CD14-positive monocyte (primary cell): ENCODE measurements around the gene UBXN6. TPM values are rescaled to one million over a fixed set of nuclear protein-coding genes. Genes with fewer than 3 reads are reported as not detected.
A peak's percentile ranks its signal among the peaks of the same experiment; 100 is the strongest.

ENCODE experiments used
- DNase-seq, 3 donors: peaks; one replicate each; pipeline ENCODE4 v3.0.0-alpha.2; 2011 to 2022
- H2AFZ ChIP-seq: 2 replicates; pipeline ENCODE4 v1.6.0; 2012; ENCODE audit warnings: mild to moderate bottlenecking, low read depth, low read length, inconsistent platforms; ENCODE audit not compliant: insufficient read depth, poor library complexity, severe bottlenecking
- H3K27ac ChIP-seq, 2 donors: 1 replicate in 1 of 2; 2 replicates in 1 of 2; pipeline ENCODE4 v1.5.1; 2012 to 2013; ENCODE audit warnings: low read length in 2 of 2, control low read depth in 1 of 2, inconsistent platforms in 1 of 2, low read depth in 1 of 2, mild to moderate bottlenecking in 1 of 2
- H3K27me3 ChIP-seq, 2 donors: one replicate each; pipeline versions ENCODE4 v1.6.0 to v1.6.1; 2011 to 2013; ENCODE audit warnings: low read length in 2 of 2; ENCODE audit not compliant: control insufficient read depth in 2 of 2, insufficient read depth in 2 of 2
- H3K36me3 ChIP-seq, 2 donors: replicated peaks in 1 of 2; 1 replicate in 1 of 2; 2 replicates in 1 of 2; pipeline versions ENCODE4 v1.5.1 to v1.6.1; 2012 to 2013; ENCODE audit warnings: low read length in 2 of 2, control low read depth in 1 of 2, inconsistent platforms in 1 of 2, mild to moderate bottlenecking in 1 of 2; ENCODE audit not compliant: insufficient read depth in 2 of 2, control insufficient read depth in 1 of 2
- H3K4me1 ChIP-seq, 2 donors: 1 replicate in 1 of 2; 2 replicates in 1 of 2; pipeline versions ENCODE4 v1.5.1 to v1.6.1; 2012 to 2013; ENCODE audit warnings: low read length in 2 of 2, control low read depth in 1 of 2, inconsistent platforms in 1 of 2, mild to moderate bottlenecking in 1 of 2, moderate library complexity in 1 of 2; ENCODE audit not compliant: insufficient read depth in 2 of 2, control insufficient read depth in 1 of 2
- H3K4me2 ChIP-seq: replicated peaks from 2 replicates; pipeline ENCODE3; 2012; ENCODE audit warnings: low read length, moderate library complexity, mild to moderate bottlenecking; ENCODE audit not compliant: poor library complexity, severe bottlenecking; ENCODE audit errors: extremely low read depth
- H3K4me3 ChIP-seq, 3 experiments: fragments of 200-600 bp in 1 of 3; sonication (generic) in 1 of 3; replicated peaks in 1 of 3; 1 replicate in 2 of 3; 2 replicates in 1 of 3; pipeline ENCODE4 v1.5.1; 2011 to 2013; ENCODE audit warnings: low read length in 3 of 3, mild to moderate bottlenecking in 3 of 3, control low read depth in 2 of 3, low read depth in 2 of 3, inconsistent platforms in 1 of 3, moderate library complexity in 1 of 3
- H3K79me2 ChIP-seq: 2 replicates; pipeline ENCODE4 v1.6.0; 2012; ENCODE audit warnings: mild to moderate bottlenecking, control low read depth, inconsistent platforms, low read length, moderate library complexity; ENCODE audit not compliant: insufficient read depth
- H3K9ac ChIP-seq: 2 replicates; pipeline ENCODE4 v1.6.0; 2017; ENCODE audit warnings: low read length, mild to moderate bottlenecking; ENCODE audit not compliant: insufficient read depth, poor library complexity, severe bottlenecking
- H3K9me3 ChIP-seq, 2 donors: replicated peaks in 1 of 2; 1 replicate in 1 of 2; 2 replicates in 1 of 2; pipeline versions ENCODE4 v1.5.1 to v1.6.1; 2012 to 2013; ENCODE audit warnings: low read length in 2 of 2, control low read depth in 1 of 2; ENCODE audit not compliant: control insufficient read depth in 1 of 2, insufficient read depth in 1 of 2
- H4K20me1 ChIP-seq: 2 replicates; pipeline ENCODE4 v1.6.0; 2012; ENCODE audit warnings: mild to moderate bottlenecking, low read length, control low read depth, moderate library complexity; ENCODE audit not compliant: insufficient read depth
- H3K27ac Mint-ChIP-seq, 7 donors: one replicate each; pipeline ENCODE4 v1.8.0; 2020; ENCODE audit warnings: mild to moderate bottlenecking in 7 of 7, mixed read lengths in 7 of 7, moderate library complexity in 6 of 7, inconsistent platforms in 2 of 7
- H3K27me3 Mint-ChIP-seq, 3 donors: one replicate each; pipeline ENCODE4 v1.8.0; 2021 to 2022; ENCODE audit warnings: low read depth in 3 of 3, mild to moderate bottlenecking in 3 of 3, mixed read lengths in 3 of 3, moderate library complexity in 3 of 3, inconsistent platforms in 1 of 3
- H3K36me3 Mint-ChIP-seq, 2 donors: one replicate each; pipeline ENCODE4 v1.8.0; 2020; ENCODE audit warnings: mixed read lengths in 2 of 2, inconsistent platforms in 1 of 2, mild to moderate bottlenecking in 1 of 2
- H3K4me1 Mint-ChIP-seq: one replicate; pipeline ENCODE4 v1.8.0; 2020; ENCODE audit warnings: mild to moderate bottlenecking, mixed read lengths
- H3K4me3 Mint-ChIP-seq, 2 donors: one replicate each; pipeline ENCODE4 v1.8.0; 2020; ENCODE audit warnings: mild to moderate bottlenecking in 2 of 2, mixed read lengths in 2 of 2, moderate library complexity in 1 of 2
- H3K9me3 Mint-ChIP-seq, 7 donors: one replicate each; pipeline ENCODE4 v1.8.0; 2020 to 2022; ENCODE audit warnings: mixed read lengths in 7 of 7, mild to moderate bottlenecking in 6 of 7, moderate library complexity in 6 of 7, inconsistent platforms in 2 of 7
- CTCF ChIP-seq: fragments of 200-600 bp; IDR thresholded peaks from one replicate; pipeline ENCODE4 v1.8.0; 2022; ENCODE audit warnings: antibody characterized with exemption, mild to moderate bottlenecking
- WGBS: methylation state at CpG from one replicate; pipeline ENCODE4 v1.1.5; 2013; ENCODE audit warnings: missing lambda C conversion rate; ENCODE audit not compliant: insufficient coverage; 5-methylcytosine and 5-hydroxymethylcytosine counted together
- intact Hi-C, 2 donors: fragments of 100-400 bp; cut with micrococcal nuclease; formaldehyde crosslinking; loops; one replicate each; pipeline versions ENCODE4 v1.15.0 to v1.15.1; 2023
- polyA plus RNA-seq, 3 donors: library from polyadenylated mRNA; depleted of rRNA in 1 of 3; unstranded in 2 of 3; stranded (reverse) in 1 of 3; fragments of 300-500 nt in 2 of 3; fragments of >200 nt in 1 of 3; fragmentation: Illumina TruSeq in 2 of 3; gene quantifications; 1 replicate in 2 of 3; 2 replicates in 1 of 3; pipeline ENCODE4 v1.2.3, GENCODE V29; 2012 to 2021

Gene UBXN6
- polyA plus RNA-seq, 3 donors: 3.8 to 64.5 (median 5.4) TPM

- peak overlapping the region in 4 of 7 donors; percentile 50 to 75 (median 70) for H3K27ac Mint-ChIP-seq
- no peak for DNase-seq
- H3K9me3 ChIP-seq: no peaks in the 10 kb centered on the region
- peaks cover 24% of the 10 kb centered on the region for H3K4me1 Mint-ChIP-seq
- peaks cover 26% of the 10 kb centered on the region for H4K20me1 ChIP-seq
- peaks cover 20 to 38% of the 10 kb centered on the region in 2 donors for H3K36me3 ChIP-seq
- peaks cover 18 to 45% of the 10 kb centered on the region in 2 donors for H3K36me3 Mint-ChIP-seq
- 18% methylated on average over 4 of the region's 13 CpGs for WGBS
- TF ChIP-seq CTCF: no peak
- no peaks in the 10 kb centered on the region for H3K9me3 Mint-ChIP-seq
- H3K4me3 Mint-ChIP-seq: peak overlapping the region; percentile 58 to 79
- peak overlapping the region in 1 of 3 experiments; percentile 36 for H3K4me3 ChIP-seq
- no peak overlapping the region for H2AFZ ChIP-seq
- H3K9ac ChIP-seq: peak overlapping the region; percentile 45
- H3K4me2 ChIP-seq: peak overlapping the region; percentile 52
- H3K27me3 ChIP-seq: no peaks in the 10 kb centered on the region
- peaks cover 0 to 1% (median 0%) of the 10 kb centered on the region in 3 donors for H3K27me3 Mint-ChIP-seq
- H3K4me1 ChIP-seq: peaks cover 30 to 35% of the 10 kb centered on the region in 2 donors
- H3K27ac ChIP-seq: no peak overlapping the region
- intact Hi-C loops: loop anchor here in 1 of 2 donors (5.0 kb wide), 1 partner anchor 227 kb away; the partner anchor contains the start of gene YJU2
- H3K79me2 ChIP-seq: peaks cover 17% of the 10 kb centered on the region
Observed at GRCh38 chr19:4474514-4475022, 17.0 kb upstream of the UBXN6 start.

- intact Hi-C loops: loop anchor here in 1 of 2 donors (2.0 to 5.0 kb wide), 2 partner anchors 131 to 227 kb away; partner anchors contain the start of genes MPND and YJU2
- Mint-ChIP-seq H3K9me3 (no peaks in the 10 kb centered on the region), H3K27ac (peak overlapping the region in 3 of 7 donors; percentile 60 to 71 (median 68)), H3K4me1 (peaks cover 24% of the 10 kb centered on the region), H3K4me3 (peak overlapping the region; percentile 58 to 79), H3K27me3 (peaks cover 0 to 1% (median 0%) of the 10 kb centered on the region in 3 donors), H3K36me3 (peaks cover 18 to 39% of the 10 kb centered on the region in 2 donors)
- WGBS: 30% methylated on average over 20 of the region's 23 CpGs
- Histone ChIP-seq H3K9ac (peak overlapping the region; percentile 45), H2AFZ (no peak overlapping the region), H3K79me2 (peaks cover 17% of the 10 kb centered on the region), H3K4me1 (peaks cover 30 to 35% of the 10 kb centered on the region in 2 donors), H3K4me3 (peak overlapping the region in 1 of 3 experiments; percentile 36), H3K27ac (no peak overlapping the region), H3K36me3 (peaks cover 20 to 32% of the 10 kb centered on the region in 2 donors), H4K20me1 (peaks cover 26% of the 10 kb centered on the region), H3K27me3 (no peaks in the 10 kb centered on the region), H3K9me3 (no peaks in the 10 kb centered on the region), H3K4me2 (peak overlapping the region; percentile 52)
- no peak for DNase-seq
- TF ChIP-seq CTCF: no peak
Observed at GRCh38 chr19:4473763-4474513, 16.3 kb upstream of the UBXN6 start.
